Sigmoid colon (tissue), 4 donors: ENCODE results near the gene ESYT2.
"Not testable (repeated sequence)": the region's sequence is repeated elsewhere in the genome, so short reads cannot be mapped to it uniquely, and the experiment has no call there.

Experiments
- CTCF ChIP-seq, 4 experiments: fragments of 450-650 bp in 3 of 4; fragments of 200-600 bp in 1 of 4; IDR thresholded peaks; one replicate each; pipeline ENCODE4 v1.5.1; 2016 to 2019; ENCODE audit warnings: antibody characterized with exemption in 4 of 4, mild to moderate bottlenecking in 3 of 4, moderate library complexity in 2 of 4
- EP300 ChIP-seq, 4 donors: sonication (generic); formaldehyde crosslinking; IDR thresholded peaks; one replicate each; pipeline ENCODE4 v1.6.1; 2017; ENCODE audit warnings: antibody characterized with exemption in 4 of 4

GRCh38 chr7:158697597-158697996, 131.7 kb downstream of the ESYT2 start:
- TF ChIP-seq CTCF, EP300 (IDR thresholded peaks at IDR 0.05): not testable (repeated sequence)
